ENCODE data around the gene ADAP2. TPM values are rescaled to one million over a fixed set of nuclear protein-coding genes. Genes with fewer than 3 reads are reported as not detected.

ADAP2 gene
- polyA plus RNA-seq, 4 donors = 2.9 to 4.6 (median 3.5) TPM

Other genes with a start within 250 kb of the ADAP2 start
- 10 to 100 TPM; 12.3 to 31.9 (median 19.9) TPM for gene CRLF3, start 97.3 kb upstream of the ADAP2 start, polyA plus RNA-seq (ENCODE audit: insufficient read length in 4 of 4)
- 10 to 100 TPM in 1 of 4 donors, 1 to 10 TPM in 3; 5.4 to 10.1 (median 7.3) TPM for gene ATAD5, start 90.0 kb upstream of the ADAP2 start, polyA plus RNA-seq (ENCODE audit: insufficient read length in 4 of 4)
- 10 to 100 TPM; 20.4 to 26.7 (median 24.8) TPM for gene TEFM, start 15.7 kb upstream of the ADAP2 start, polyA plus RNA-seq (ENCODE audit: insufficient read length in 4 of 4)
- 10 to 100 TPM; 18.6 to 19.8 (median 18.8) TPM for gene RNF135, start 49.1 kb downstream of the ADAP2 start, polyA plus RNA-seq (ENCODE audit: insufficient read length in 4 of 4)
- 10 to 100 TPM; 32.1 to 45.4 (median 39.9) TPM for gene NF1, start 173.0 kb downstream of the ADAP2 start, polyA plus RNA-seq (ENCODE audit: insufficient read length in 4 of 4)

All from left renal cortex interstitium (tissue), 4 donors.